HG03460 (cell line): ENCODE measurements around the gene MLKL.
A peak's percentile ranks its signal among the peaks of the same experiment; 100 is the strongest.
"Not testable (repeated sequence)": the region's sequence is repeated elsewhere in the genome, so short reads cannot be mapped to it uniquely, and the experiment has no call there.

Source experiments
- ATAC-seq: cut with Tn5 transposase; IDR thresholded peaks from one replicate; pipeline ENCODE4 v1.9.1; 2021; ENCODE audit not compliant: unreplicated experiment

Gene MLKL

GRCh38 chr16:74700116-74700437 is 585 bp downstream of the MLKL start:
- peak; percentile 28 for ATAC-seq

DNA sequence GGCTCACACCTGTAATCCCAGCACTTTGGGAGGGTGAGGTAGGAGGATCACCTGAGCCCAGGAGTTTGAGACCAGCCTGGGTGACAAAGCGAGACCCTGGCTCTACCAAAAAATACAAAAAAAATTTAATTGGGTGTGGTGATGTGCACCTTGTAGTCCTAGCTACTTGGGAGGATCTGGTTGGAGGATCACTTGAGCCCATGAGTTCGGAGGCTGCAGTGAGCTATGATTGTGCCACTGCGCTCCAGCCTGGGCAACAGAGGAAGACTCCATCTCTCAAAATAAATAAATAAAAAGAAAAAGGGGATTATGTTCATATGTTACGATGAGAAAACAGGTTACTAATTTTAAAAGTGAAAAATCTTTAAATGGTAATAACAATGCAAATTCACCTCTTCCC is 996 bp downstream of the MLKL start:
- no peak for ATAC-seq

- ATAC-seq: no peak
Observed at GRCh38 chr16:74698222-74698621, 2.4 kb downstream of the MLKL start.

DNA sequence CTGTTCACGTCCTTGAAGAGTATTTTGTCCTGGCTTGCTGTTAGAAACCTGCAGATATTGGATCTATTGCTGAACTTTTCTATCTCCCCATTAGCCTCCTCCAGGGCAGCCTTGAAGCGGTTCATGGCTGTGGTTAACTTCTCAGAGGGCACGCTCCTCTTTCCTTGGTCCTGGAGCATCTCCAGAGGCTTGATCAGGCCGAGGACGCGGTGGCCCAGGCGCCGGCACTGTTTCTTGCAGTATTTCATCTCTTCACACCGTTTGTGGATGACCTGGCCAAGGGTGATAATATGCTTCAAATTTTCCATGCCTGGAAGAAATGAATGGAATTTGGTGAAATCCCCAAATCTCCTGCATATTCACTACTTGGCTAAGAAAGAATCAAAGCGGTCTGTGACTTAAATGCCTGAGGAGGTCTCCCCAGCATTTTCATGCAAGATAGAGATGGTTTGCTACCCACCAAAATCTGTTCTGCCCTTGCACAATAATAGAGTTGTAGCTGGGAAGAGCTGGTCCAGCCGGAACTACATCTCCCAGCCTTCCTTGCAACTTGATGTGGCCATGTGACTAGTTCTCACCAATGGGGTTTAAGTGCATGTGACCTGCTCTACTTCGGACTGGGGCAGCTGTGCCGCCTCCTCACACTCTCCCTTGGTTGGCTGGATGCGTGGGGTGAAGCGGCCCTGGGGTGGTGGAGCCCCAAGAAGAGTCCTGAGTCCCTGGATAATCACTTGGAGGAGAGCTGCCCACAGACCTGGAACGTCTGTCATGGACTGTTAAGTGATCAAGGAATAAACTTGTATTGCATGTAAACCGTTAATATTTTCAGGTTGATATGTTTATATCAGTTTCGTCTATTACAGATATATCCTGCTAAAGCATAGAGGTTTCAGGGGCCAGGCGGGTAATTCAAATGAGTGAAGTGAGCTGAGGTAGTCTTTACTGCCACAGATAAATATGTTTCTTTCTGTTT is 4.9 kb downstream of the MLKL start:
- ATAC-seq: peak; percentile 84

DNA sequence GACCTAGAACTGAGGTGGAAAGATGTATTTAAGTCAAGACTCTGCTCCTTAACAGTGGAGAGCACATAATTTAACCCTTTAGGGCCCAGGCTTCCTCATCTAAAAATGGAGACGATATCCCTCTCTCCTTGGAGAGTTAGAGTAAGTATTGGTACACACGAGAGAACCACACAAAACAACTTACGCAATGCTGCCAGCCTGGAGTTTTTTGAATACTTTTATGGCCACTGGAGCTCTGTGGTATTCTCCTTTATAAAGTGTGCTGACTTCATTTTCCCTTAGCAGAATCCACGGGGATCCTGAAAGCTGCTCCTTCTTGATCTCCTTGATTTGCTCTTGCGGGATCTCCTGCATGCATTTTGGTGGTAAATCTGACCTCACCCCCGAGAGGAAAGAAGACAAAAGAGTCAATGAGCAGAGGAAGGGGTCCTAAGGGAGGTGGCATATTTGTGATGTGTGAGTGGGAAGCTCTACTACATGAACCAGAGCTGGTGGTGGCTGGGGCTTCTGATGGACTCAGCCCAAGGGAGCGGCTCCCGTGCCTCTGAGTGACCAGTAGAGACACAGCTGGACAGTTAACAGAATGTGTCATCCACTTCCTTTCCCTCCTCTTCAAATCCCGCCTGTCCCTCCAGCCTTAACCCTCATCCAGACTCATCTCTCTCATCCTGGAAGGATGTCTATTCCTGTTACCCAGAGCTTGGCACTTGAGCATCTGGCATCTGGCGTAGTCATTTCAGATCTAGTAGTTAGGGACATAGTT is 9.4 kb downstream of the MLKL start:
- ATAC-seq: no peak

GRCh38 chr16:74682556-74682955 is 18.1 kb downstream of the MLKL start:
- no peak for ATAC-seq

DNA sequence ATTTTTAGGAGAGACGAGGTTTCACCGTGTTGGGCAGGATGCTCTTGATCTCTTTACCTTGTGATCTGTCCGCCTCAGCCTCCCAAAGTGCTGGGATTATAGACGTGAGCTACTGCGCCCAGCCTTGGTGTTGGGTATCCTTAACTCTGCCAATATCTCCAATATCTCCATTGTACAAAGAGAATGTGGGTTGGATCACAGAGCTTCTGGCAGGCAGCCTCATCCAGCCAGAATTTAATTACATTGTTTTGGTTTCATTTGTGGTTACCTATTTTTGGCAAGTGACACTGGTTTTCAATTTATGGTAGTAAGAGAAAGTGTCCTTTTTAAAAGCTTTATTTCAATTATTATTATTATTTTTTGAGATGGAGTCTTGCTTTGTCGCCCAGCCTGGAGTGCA is 20.0 kb downstream of the MLKL start:
- ATAC-seq: no peak

DNA sequence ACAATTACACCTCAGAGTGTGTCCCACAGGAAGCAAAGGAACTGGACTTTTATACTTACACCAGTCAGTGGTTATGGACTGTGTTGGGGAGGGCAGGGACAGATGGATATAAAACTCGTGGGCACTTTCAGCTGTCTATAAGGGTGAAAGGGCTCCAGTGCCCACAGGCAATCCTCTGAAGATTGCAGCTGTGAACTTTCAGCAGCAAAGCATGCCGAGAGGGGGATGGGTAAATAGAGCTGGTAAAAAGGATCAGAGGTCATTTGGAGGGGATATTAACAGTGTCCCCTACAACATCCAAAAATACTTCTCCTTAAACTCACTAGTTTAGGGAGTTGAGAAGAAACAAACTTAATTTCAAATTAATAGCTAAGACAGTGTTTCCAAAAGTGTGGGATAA is 20.7 kb downstream of the MLKL start:
- no peak for ATAC-seq

DNA sequence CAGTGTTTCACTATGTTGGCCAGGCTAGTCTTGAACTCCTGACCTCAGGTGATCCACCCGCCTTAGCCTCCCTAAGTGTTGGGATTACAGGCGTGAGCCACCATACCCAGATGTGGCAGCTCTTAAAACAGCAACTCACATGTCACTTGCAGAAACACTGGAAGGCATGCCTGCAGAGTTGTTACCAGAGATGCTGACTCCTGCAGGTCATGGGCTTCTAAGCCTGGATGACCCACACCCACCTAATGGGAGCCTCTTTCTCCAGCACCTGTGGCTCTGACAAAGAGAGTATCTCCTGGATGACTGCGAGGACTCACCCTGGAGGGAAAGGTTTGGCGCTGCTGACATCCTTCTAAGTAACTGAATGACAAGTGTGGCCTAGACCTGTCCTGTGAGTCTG is 22.8 kb downstream of the MLKL start:
- ATAC-seq: no peak

DNA sequence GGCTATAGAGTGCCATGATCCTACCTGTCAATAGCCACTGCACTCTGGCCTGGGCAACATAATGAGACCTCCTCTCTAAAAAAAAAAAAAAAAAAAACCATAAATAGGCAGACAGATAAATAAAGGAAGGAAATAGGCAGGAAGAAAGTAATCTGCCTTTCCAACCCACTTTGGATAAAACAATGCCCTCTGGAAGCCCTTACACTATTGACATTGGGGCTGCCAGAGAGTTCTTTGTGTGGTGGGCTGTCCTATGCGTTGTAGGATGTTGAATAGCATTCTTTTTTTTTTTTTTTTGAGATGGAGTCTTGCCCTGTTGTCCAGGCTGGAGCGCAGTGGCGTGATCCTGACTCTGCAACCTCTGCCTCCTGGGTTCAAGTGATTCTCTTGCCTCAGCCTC is 26.8 kb downstream of the MLKL start:
- ATAC-seq: no peak

GRCh38 chr16:74668877-74669276 is 31.8 kb downstream of the MLKL start:
- not testable (repeated sequence) for ATAC-seq

DNA sequence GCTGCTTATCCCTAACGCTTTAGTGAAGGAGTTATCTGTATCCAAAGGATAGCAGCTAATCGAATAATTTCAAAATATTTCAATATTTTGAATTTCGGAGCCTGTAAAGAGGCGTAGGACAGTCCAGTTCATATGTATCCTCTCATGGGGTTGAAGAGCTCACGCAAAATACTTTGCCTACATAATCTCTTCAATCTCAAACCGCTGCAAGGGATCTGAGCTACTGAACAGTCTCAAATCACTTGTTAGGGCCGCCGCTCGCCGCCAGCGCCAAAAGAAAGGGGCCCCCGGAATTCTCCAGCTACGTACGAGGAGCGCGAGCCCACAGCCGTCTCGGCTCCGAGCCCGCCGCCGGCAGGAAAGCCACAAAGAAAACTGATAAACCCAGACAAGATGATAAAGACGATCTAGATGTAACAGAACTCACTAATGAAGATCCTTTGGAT is 33.4 kb downstream of the MLKL start:
- no peak for ATAC-seq

DNA sequence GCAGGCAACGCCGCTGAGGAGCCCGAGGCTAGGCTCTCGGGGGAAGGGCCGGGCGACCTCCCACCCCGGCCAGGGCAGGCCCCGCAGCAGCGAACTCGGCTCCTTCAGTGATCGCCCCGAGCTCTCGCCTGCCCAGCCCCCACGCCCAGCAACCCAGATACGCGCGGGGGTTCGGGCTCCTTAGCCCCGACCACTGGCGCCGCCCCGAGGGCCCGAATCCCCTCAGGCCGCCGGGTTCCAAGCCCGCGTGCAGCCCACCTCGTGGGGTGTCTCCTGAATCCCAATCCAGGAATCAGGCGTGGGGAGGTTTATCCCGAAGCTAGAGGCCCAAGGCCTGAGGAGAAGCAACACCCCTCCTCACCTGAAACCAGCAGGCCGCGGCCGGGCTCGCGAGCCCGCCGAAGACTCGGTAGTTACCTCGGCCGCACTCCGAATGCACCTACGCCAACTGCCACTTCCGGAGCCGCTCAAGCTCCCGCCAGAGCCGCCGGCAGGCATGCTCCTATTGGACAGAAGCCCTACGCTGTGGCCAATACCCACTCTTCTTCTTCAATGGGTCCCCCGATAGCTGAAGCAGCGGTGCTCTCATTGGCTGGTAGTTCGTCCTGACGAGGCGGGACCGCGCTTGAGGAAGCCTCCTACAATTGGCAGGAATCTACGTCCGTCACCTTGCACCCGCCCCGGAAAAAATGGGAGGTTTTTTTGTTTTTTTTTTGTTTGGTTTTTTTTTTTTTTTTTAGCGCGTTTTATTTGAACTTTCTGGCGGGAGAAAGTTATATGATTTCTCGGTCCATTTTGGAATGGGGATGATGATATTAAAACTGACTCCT is 34.0 kb downstream of the MLKL start, which contains the start of gene RFWD3:
Gene RFWD3, minus strand, starts transcription at position 453 of the 830 bp plus-strand sequence. CDS start 5,428 bp downstream, outside the sequence.
- peak; percentile 100 for ATAC-seq

- no peak for ATAC-seq
Observed at GRCh38 chr16:74666010-74666421, 34.6 kb downstream of the MLKL start.

DNA sequence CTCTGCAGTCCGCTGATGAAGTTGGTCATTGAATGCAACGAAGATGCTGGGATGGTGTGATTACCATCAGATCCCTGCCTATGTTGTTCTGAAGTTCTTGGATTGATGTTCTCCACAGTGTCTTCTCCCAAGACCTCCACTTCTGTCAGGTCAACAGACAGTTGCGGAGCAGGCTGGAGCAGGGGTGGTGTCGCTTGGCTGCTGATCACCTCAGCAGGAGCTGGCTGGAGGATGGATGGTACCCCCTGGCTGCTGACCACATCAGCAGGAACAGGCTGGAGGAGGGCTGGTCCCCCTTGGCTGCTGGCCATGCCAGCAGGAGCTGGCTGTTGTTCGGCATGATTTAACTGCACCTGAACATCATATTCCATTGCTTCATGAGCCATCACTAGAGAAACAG is 39.6 kb downstream of the MLKL start:
- no peak for ATAC-seq

GRCh38 chr16:74660383-74660782 is 40.3 kb downstream of the MLKL start:
- ATAC-seq: no peak

GRCh38 chr16:74659041-74659440 is 41.6 kb downstream of the MLKL start:
- ATAC-seq: no peak

GRCh38 chr16:74657870-74658642 is 42.6 kb downstream of the MLKL start:
- no peak for ATAC-seq

- ATAC-seq: no peak
Observed at GRCh38 chr16:74654536-74655050, 46.1 kb downstream of the MLKL start.

GRCh38 chr16:74652883-74653282 is 47.8 kb downstream of the MLKL start:
- ATAC-seq: not testable (repeated sequence)
